Peyer's patch (tissue), 4 donors: Measurements from ENCODE around the gene EYA2.

Source experiments
- CTCF ChIP-seq, 6 experiments: fragments of 450-650 bp in 4 of 6; fragments of 200-600 bp in 2 of 6; sonication (generic) in 1 of 6; IDR thresholded peaks; one replicate each; pipeline ENCODE4 v1.5.1; 2017 to 2019; ENCODE audit warnings: antibody characterized with exemption in 6 of 6, mild to moderate bottlenecking in 3 of 6, moderate library complexity in 1 of 6
- POLR2A ChIP-seq, 2 donors: fragments of 450-650 bp; IDR thresholded peaks; one replicate each; pipeline ENCODE4 v1.5.1; 2017; ENCODE audit warnings: antibody characterized with exemption in 2 of 2, mild to moderate bottlenecking in 2 of 2, moderate library complexity in 2 of 2

- TF ChIP-seq CTCF (IDR thresholded peaks at IDR 0.05) (no peak), POLR2A (IDR thresholded peaks at IDR 0.05) (no peak)
Observed at GRCh38 chr20:47144463-47144862, 249.8 kb downstream of the EYA2 start.
